Keratinocyte (primary cell): ENCODE results near the gene GPR180. TPM values are rescaled to one million over a fixed set of nuclear protein-coding genes. Genes with fewer than 3 reads are reported as not detected.

ENCODE experiments used
- DNase-seq: peaks from one replicate; pipeline ENCODE4 v3.0.0-alpha.2; 2011; ENCODE audit warnings: low read depth, missing footprints, low spot score
- FAIRE-seq: peaks from 2 replicates; lab custom pipeline; 2011; peaks lifted over from hg19 to GRCh38; lab: Jason Lieb, UNC
- H2AFZ ChIP-seq: 2 replicates; pipeline ENCODE4 v1.6.0; 2012; ENCODE audit warnings: low read length, control low read depth, inconsistent platforms; ENCODE audit not compliant: control insufficient read depth
- H3K27ac ChIP-seq: 2 replicates; pipeline ENCODE4 v1.5.1; 2011; ENCODE audit warnings: low read length; ENCODE audit not compliant: control insufficient read depth, insufficient read depth
- H3K27me3 ChIP-seq: 3 replicates; pipeline ENCODE4 v1.6.0; 2011; ENCODE audit warnings: low read length; ENCODE audit not compliant: control insufficient read depth, insufficient read depth; ENCODE audit errors: extremely low read depth
- H3K36me3 ChIP-seq, 2 experiments: 2 replicates in 1 of 2; 3 replicates in 1 of 2; pipeline ENCODE4 v1.5.1; 2011; ENCODE audit warnings: low read length in 2 of 2, mild to moderate bottlenecking in 1 of 2; ENCODE audit not compliant: control insufficient read depth in 2 of 2, insufficient read depth in 2 of 2; ENCODE audit errors: extremely low read depth in 1 of 2
- H3K4me1 ChIP-seq: 3 replicates; pipeline ENCODE4 v1.5.1; 2011; ENCODE audit warnings: low read length; ENCODE audit not compliant: control insufficient read depth, insufficient read depth; ENCODE audit errors: extremely low read depth
- H3K4me2 ChIP-seq: 3 replicates; pipeline ENCODE4 v1.6.0; 2011; ENCODE audit warnings: low read depth, low read length; ENCODE audit not compliant: control insufficient read depth, insufficient read depth; ENCODE audit errors: extremely low read depth
- H3K4me3 ChIP-seq, 3 experiments: fragments of 200-600 bp in 1 of 3; sonication (generic) in 1 of 3; 2 replicates in 2 of 3; 3 replicates in 1 of 3; pipeline ENCODE4 v1.5.1; 2011 to 2016; ENCODE audit warnings: low read length in 3 of 3, mild to moderate bottlenecking in 3 of 3, control low read depth in 2 of 3, inconsistent platforms in 1 of 3, low read depth in 1 of 3, mixed read lengths in 1 of 3, mixed run types in 1 of 3, moderate library complexity in 1 of 3; ENCODE audit not compliant: control insufficient read depth in 2 of 3, insufficient read depth in 2 of 3; ENCODE audit errors: extremely low read depth in 1 of 3
- H3K79me2 ChIP-seq: 2 replicates; pipeline ENCODE4 v1.6.0; 2012; ENCODE audit warnings: low read length; ENCODE audit not compliant: control insufficient read depth, insufficient read depth
- H3K9ac ChIP-seq: 3 replicates; pipeline ENCODE4 v1.6.0; 2011; ENCODE audit warnings: low read length; ENCODE audit not compliant: control insufficient read depth, insufficient read depth; ENCODE audit errors: extremely low read depth
- H3K9me1 ChIP-seq: 3 replicates; pipeline ENCODE4 v1.6.0; 2011; ENCODE audit warnings: low read length; ENCODE audit not compliant: control insufficient read depth, insufficient read depth; ENCODE audit errors: extremely low read depth
- H3K9me3 ChIP-seq: 2 replicates; pipeline ENCODE4 v1.5.1; 2012; ENCODE audit warnings: low read depth, low read length; ENCODE audit not compliant: control insufficient read depth
- H4K20me1 ChIP-seq: 3 replicates; pipeline ENCODE4 v1.6.0; 2011; ENCODE audit warnings: low read length; ENCODE audit not compliant: control insufficient read depth, insufficient read depth; ENCODE audit errors: extremely low read depth
- CTCF ChIP-seq, 3 experiments: IDR thresholded peaks in 1 of 3; conservative IDR thresholded peaks in 1 of 3; optimal IDR thresholded peaks in 1 of 3; 2 replicates in 2 of 3; 3 replicates in 1 of 3; pipeline versions ENCODE3 to v1.5.1; 2011; ENCODE audit warnings: low read length in 3 of 3, mild to moderate bottlenecking in 3 of 3, moderate library complexity in 2 of 3, control low read depth in 1 of 3, inconsistent platforms in 1 of 3; ENCODE audit not compliant: insufficient read depth in 2 of 3; ENCODE audit errors: extremely low read depth in 1 of 3
- EZH2 ChIP-seq: IDR thresholded peaks from one replicate; pipeline ENCODE4 v1.6.1; 2012; ENCODE audit warnings: inconsistent platforms, mild to moderate bottlenecking, low read length, moderate library complexity
- dilution Hi-C: fragments of 300-500 bp; cut with MboI; formaldehyde crosslinking; loops from one replicate; pipeline ENCODE4 v1.7.0; 2020; ENCODE audit warnings: low sequenced_read_pairs; ENCODE audit not compliant: extremely low pct_ligation_motif_present
- polyA plus RNA-seq, 5 experiments: library from polyadenylated mRNA; depleted of rRNA in 3 of 5; stranded (reverse) in 3 of 5; stranded (forward) in 1 of 5; unstranded in 1 of 5; fragments of >200 nt; gene quantifications; 1 replicate in 1 of 5; 2 replicates in 3 of 5; 3 replicates in 1 of 5; pipeline versions ENCODE4 v1.2.1 to v1.2.3, GENCODE V29; 2011 to 2012; ENCODE audit warnings: missing spikeins in 2 of 5, low read depth in 1 of 5, low replicate concordance in 1 of 5

Gene GPR180
- polyA plus RNA-seq, 1 donor (not counting 4 experiments of a cell fraction or from before 2014, with no cell fraction given) = 9.9 TPM

GRCh38 chr13:94664889-94665288, 63.2 kb downstream of the GPR180 start:
- H3K4me2 ChIP-seq = no peak overlapping the region
- no peak for TF ChIP-seq CTCF (optimal IDR thresholded peaks at IDR 0.05 in 1 of 3, IDR thresholded peaks at IDR 0.05 in 1 of 3, conservative IDR thresholded peaks at IDR 0.05 in 1 of 3; ENCODE audit: extremely low read depth in 1 of 3, insufficient read depth in 2 of 3, low read length in 3 of 3)
- TF ChIP-seq EZH2 = no peak
- peaks cover 10% of the 10 kb centered on the region for H3K4me1 ChIP-seq
- H4K20me1 ChIP-seq = no peaks in the 10 kb centered on the region
- dilution Hi-C loops = no loop called here
- H3K36me3 ChIP-seq = no peaks in the 10 kb centered on the region
- H3K79me2 ChIP-seq = no peaks in the 10 kb centered on the region
- H3K27me3 ChIP-seq = no peaks in the 10 kb centered on the region
- H3K4me3 ChIP-seq = no peak overlapping the region
- H3K27ac ChIP-seq = no peak overlapping the region
- DNase-seq = no peak
- FAIRE-seq = no peak
- no peak overlapping the region for H3K9ac ChIP-seq
- H3K9me3 ChIP-seq = no peaks in the 10 kb centered on the region
- no peak overlapping the region for H2AFZ ChIP-seq
- H3K9me1 ChIP-seq = no peaks in the 10 kb centered on the region

GRCh38 chr13:94666065-94666464, 64.4 kb downstream of the GPR180 start:
- Histone ChIP-seq H3K27me3 (no peaks in the 10 kb centered on the region), H3K9me3 (no peaks in the 10 kb centered on the region), H3K79me2 (no peaks in the 10 kb centered on the region), H2AFZ (peak overlapping the region; percentile 85), H4K20me1 (no peaks in the 10 kb centered on the region), H3K9ac (no peak overlapping the region), H3K27ac (no peak overlapping the region), H3K4me1 (peaks cover 10% of the 10 kb centered on the region), H3K36me3 (no peaks in the 10 kb centered on the region), H3K9me1 (no peaks in the 10 kb centered on the region), H3K4me3 (no peak overlapping the region), H3K4me2 (peak overlapping the region; percentile 43)
- TF ChIP-seq EZH2 (no peak), CTCF (optimal IDR thresholded peaks at IDR 0.05 in 1 of 3, IDR thresholded peaks at IDR 0.05 in 1 of 3, conservative IDR thresholded peaks at IDR 0.05 in 1 of 3; ENCODE audit: extremely low read depth in 1 of 3, insufficient read depth in 2 of 3, low read length in 3 of 3) (no peak)
- DNase-seq (no peak), FAIRE-seq (peak; percentile 95)
- dilution Hi-C loops = no loop called here
